GM18861 (cell line): ENCODE measurements around the gene PKP3.
"Not testable (repeated sequence)": the region's sequence is repeated elsewhere in the genome, so short reads cannot be mapped to it uniquely, and the experiment has no call there.

ENCODE experiments used
- ATAC-seq: cut with Tn5 transposase; IDR thresholded peaks from one replicate; pipeline ENCODE4 v1.9.1; 2021; ENCODE audit not compliant: unreplicated experiment

Gene PKP3

GRCh38 chr11:409600-410483 is 15.8 kb downstream of the PKP3 start:
- no peak for ATAC-seq

GRCh38 chr11:410711-411110 is 16.7 kb downstream of the PKP3 start:
- ATAC-seq: not testable (repeated sequence)

- ATAC-seq: not testable (repeated sequence)
Observed at GRCh38 chr11:411520-411919, 17.5 kb downstream of the PKP3 start.

GRCh38 chr11:412641-413119 is 18.7 kb downstream of the PKP3 start:
- no peak for ATAC-seq

DNA sequence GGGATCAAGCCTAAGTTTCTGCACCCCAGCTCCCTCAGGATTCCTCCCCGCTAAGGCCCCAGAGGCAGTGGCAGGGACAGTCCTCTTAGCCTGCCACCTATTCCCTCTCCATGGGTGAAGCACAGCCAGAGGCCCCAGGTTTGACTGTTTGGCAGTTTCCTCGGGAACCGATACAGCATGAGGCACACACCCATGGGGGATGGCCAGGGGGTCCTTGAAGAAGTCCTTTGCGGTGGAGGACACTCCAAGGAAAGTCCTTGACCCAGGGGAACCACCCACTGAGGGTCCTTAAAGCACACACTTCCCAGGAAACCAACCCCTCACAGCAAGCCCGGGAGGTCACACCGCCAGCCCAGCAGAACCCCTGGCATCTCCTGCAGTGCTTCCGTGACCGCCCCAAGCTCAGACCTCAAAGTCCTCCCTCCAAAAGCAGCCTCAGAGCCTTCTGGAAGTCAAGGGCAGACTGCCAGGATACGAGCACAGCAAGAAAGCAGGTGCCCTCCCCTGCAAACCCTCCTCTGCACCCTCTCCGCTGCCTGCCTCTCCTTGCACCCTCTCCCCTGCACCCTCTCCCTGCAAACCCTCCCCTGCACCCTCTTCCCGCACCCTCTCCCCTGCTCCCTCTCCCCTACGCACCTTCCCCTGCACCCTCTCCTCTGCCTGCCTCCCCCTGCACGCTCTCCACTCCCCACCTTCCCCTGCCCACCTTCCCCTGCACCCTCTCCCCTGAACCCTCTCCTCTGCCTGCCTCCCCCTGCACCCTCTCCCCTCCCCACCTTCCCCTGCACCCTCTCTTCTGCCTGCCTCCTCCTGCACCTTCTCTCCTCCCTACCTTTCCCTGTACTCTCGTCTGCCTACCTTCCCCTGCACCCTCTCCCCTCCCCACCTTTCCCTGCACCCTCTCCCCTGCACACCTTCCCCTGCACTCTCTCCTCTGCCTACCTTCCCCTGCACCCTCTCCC is 19.4 kb downstream of the PKP3 start:
- ATAC-seq: no peak

- ATAC-seq: no peak
Observed at GRCh38 chr11:414318-414857, 20.4 kb downstream of the PKP3 start.

DNA sequence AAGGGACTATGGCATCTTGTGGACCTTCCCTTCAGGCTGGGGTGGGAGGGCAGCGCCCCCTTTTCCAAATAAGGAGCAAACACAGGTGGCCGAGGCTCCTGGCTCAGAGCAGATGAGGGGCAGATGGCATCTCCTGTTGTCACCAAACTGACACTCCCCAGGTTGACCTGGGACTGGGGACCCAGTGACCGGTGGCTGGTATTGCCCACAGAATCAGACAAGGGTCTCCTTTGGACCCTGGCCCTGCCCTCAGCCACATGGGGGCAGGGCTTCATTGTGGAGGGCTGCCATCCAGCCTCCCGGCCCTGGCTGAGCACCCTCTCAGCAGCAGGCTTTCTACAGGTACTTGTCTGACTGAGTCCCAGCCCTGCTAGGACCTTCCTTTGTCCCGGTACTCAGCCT is 21.6 kb downstream of the PKP3 start:
- no peak for ATAC-seq

GRCh38 chr11:416051-416756 is 22.2 kb downstream of the PKP3 start:
- ATAC-seq: no peak

DNA sequence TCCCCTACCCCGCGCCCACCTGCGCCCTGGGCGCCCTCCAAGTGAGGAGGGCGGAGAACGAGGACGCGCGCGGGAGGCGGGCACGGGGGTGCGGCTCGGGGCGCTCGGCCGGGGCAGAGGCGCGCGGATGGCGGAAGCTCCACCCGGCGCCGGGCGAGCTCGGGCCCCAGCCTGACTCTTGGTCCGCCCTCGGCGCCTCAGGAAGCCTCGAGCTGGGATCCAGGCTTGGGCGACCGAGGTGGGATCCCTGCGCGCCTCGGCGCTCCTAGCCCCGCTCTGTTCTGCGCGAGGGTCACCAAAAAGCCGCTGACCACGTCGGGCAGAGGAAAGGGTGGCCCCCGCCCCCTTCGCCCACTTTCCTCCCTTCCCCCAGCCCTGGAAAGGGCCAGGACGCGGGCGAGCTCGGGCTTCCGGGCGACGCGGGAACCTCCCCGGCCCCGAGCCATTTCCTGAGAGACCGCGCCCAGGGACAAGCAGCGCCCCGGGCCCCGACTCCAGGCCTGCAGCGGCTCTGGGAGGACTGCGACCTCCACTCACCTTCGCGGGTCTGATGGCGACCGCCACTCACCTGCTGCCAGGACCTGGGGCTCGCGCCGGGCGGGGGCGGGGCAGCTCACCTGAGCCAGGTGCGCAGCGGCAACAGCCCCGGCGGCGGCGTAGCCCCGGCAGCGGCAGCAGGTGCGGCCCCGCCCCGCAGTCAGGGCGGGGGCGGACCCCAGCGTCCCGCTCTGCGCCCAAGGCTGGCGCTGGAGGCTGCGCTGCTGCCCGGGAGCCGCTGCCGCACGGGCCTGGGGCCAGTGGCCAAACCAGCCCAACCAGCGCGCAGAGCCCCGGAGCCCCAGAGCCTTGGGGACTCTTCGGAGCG is 23.0 kb downstream of the PKP3 start:
- no peak for ATAC-seq

DNA sequence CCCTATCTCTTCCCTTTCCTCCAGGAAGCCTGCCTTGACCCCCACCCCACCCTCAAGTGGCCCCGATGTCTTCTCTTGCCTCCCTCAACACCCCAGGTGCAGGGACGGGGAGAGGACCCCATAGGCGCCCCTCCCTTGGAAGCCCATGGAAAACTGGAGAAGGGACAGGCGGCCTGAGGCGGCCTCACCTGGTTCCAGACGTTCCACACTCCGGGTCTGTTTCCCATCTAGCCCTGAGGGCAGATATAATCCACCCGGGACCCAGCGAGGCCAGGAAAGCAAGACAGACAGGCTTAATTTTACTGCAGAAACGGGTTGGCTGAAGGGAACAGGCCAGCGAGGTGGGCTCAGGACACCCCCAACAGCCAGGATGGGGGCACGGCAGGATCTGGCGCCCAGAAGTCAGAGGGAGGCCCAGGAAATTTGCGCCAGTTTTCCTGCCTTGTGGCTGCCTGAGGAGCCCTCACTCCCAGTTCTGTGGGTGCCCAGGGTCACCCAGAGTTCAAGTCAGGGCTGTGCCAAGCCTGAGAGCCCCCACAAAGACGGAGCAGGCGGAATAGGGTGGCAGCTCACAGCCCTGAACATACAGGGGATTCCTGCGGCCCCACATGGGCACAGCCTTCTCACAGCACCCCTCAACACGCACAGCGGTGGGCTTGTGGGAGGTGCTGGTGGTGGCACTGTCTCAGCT is 23.8 kb downstream of the PKP3 start:
- ATAC-seq: no peak

DNA sequence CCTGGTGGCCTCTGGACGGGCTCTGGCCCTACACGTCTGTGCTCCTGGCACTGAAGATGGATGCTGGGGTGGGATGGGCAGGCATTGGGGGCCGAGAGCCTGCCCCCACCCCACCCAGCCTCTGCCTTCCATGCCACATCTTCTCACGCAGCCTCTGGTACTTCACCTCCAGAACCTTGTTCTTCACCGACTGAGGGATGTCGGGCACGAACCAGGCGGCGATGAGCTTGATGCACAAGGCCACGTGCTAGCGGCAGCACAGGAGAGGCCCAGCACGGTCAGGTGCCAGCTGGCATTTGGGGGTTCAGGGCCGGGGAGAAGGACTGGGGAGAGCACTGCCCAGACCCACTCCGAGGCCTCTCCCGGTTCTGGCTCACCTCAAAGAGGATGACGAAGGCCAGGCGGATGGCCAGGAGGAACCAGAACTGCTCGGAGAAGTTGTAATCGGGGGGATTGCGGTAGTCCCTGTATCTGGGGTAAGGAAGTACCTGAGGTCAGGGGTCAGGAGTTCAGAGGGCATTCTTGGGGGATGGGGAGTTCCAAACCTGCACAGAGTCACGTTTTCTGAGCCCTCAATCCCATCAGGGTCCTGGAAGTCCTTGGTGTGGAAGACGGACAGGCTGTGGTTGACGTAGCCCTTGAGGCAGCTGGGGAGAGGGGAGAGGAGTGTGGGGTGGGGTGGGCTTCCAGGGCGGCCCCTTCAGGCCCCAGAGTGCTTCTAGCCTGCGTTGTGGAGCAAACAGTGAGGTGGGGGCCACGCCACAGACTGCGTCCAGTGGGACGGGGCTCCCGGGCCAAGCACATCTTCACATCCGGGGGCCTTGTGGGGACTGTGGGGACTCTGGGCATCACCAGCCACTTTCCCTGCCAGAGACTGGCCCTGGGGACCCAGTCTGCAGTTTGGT is 24.6 kb downstream of the PKP3 start:
- no peak for ATAC-seq

DNA sequence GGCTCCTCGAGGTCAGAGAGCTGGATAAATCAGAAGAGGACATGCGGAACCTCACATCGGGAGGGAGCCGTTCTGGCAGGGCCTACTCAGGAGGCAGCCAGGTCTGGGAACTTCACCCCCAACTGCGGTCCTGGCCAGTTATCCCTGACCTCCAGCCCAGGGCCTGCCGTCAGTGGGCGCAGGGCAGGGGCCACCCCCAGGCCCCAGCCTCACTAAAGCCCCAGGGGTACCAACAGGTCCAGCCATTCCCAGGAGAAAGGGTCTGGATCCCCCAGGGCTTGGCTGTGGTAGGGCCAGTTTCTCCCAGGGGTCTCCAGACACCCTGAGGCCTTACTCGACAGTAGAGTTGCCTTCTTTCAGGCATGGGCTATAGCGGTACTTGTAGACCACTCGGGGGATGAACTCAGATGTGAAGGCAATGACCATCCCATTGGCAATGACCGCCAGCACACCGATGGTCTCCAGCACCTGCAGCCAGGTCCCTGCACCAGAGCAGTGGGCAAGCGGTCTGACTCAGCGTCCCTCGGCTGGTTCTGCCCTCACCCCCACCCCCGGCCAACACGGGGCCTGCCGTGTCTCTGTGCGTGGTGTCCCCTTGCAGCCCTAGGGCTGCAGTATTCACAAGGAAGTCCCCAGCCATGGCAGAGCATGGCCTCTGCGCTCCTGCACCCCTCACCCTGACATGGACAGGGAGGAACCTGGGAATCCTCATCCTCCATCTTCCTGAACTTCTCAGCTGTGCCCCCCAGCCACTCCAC is 25.4 kb downstream of the PKP3 start:
- no peak for ATAC-seq

- no peak for ATAC-seq
Observed at GRCh38 chr11:420054-420910, 26.3 kb downstream of the PKP3 start.

- ATAC-seq: no peak
Observed at GRCh38 chr11:420911-421321, 26.9 kb downstream of the PKP3 start.

DNA sequence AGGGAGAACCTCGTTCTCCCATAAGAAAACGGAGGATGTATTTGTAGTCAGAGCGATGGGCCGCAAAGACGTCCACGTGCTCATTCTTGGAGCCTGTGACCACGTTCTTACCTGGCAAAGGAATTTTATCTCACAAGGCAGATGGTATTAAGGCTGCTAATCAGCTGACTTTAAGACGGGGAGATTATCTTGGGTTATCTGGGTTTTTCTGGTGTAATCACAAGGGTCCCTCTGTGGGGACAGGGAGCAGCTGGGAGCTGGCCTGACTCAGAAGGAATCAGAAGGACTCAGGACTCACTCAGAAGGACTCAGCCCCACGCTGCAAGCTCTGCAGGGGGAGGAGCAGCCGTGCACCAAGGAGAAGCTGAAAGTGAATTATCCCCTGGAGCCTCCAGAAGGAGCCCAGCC is 28.2 kb downstream of the PKP3 start:
- ATAC-seq: no peak

DNA sequence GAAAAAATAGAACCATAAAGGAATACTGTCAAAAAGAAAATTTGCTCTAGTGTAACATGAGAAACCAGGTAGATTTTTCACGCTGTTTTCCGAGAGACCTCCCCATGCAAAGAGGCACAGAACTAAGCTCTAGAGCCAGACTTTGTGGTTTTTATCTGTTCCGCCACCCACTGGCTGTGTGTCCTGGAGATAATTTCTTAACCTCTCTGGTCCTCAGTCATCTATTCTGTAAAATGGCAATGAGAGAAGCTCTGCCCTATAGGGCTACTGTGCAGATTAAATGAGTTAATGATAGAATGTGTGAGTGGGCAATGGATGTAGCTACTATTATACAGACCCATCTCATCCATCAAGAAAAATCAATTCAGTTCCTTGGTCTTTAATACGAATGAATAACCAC is 30.2 kb downstream of the PKP3 start:
- ATAC-seq: no peak

DNA sequence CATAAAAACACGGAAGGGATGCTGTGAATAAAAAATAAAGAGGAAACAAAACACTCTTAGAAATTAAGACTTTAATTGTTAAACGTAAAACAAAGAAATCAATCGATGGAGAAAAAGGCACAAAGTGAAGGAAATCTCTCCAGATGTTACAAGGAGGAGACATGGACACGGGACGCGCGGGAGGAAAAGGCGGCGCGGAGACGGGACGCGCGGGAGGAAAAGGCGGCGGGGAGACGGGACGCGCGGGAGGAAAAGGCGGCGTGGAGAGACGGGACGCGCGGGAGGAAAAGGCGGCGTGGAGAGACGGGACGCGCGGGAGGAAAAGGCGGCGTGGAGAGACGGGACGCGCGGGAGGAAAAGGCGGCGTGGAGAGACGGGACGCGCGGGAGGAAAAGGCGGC is 30.8 kb downstream of the PKP3 start:
- ATAC-seq: not testable (repeated sequence)
